HG03025 (cell line): ENCODE data around the gene TENM3.

Source experiments
- ATAC-seq: cut with Tn5 transposase; IDR thresholded peaks from one replicate; pipeline ENCODE4 v1.9.1; 2021; ENCODE audit warnings: mild to moderate bottlenecking, moderate library complexity; ENCODE audit not compliant: unreplicated experiment, low FRiP score

The TENM3 gene

DNA sequence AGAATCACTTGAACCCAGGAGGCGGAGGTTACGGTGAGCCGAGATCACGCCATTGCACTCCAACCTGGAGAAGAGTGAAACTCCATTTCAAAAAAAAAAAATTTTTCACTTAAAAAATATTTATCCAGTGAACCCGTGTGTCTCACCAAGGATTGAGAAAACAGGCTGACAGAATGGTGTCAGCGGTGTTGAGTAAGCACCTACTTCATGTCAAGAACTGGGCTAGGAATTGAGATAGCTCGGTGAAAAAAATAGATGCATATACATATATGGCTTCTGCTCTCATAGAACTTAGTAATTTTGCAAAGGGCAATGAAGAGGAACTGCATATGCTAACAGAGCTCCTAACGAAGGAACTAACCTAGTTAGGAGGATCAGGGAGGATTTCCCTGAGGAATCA lies 297.3 kb downstream of the TENM3 start:
- no peak for ATAC-seq

GRCh38 chr4:182547435-182547834 lies 304.2 kb downstream of the TENM3 start:
- ATAC-seq = peak; percentile 91

DNA sequence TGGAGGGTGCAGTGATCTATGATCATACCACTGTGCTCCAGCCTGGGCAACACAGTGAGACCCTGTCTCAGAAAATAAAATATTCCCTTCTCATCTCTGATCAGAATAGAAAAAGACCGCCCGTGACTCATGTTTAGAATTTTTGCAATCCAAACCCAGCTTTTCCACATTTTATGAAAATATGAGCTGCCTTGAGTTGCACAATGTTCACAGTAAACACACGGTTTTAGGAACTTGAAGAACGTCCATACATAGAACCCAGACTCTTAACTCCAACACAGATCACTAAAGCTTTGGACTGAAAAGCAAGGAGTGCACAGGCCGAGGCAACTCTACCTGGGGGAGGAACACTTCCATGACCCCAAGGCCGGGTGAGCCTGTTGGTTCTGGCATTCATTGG lies 305.0 kb downstream of the TENM3 start:
- ATAC-seq = no peak

GRCh38 chr4:182549356-182549755 lies 306.2 kb downstream of the TENM3 start:
- ATAC-seq = no peak

GRCh38 chr4:182552948-182553347 lies 309.7 kb downstream of the TENM3 start:
- no peak for ATAC-seq

- ATAC-seq = no peak
Measured at GRCh38 chr4:182553653-182554052, 310.5 kb downstream of the TENM3 start.

GRCh38 chr4:182554736-182555135 lies 311.5 kb downstream of the TENM3 start:
- no peak for ATAC-seq

DNA sequence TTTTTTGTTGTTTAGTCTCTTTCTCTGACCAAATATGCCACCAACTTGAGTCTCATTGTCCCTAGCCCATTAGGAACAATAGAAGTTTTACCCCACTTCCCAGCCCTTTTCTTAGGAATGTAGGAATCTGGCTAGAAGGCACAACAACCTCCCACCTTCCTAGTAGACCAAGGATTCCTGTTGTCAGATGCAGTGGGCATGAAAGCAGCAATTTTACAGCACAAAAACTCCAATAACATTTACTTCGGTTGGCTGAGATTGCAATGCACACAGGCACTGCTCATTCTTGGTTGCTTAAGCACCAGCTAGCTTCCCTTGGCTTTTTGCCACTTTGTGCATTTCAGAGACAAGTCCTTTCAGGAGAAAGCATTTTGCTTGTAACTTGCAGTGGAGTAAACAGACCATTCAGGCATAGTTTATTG lies 312.8 kb downstream of the TENM3 start:
- ATAC-seq = no peak

DNA sequence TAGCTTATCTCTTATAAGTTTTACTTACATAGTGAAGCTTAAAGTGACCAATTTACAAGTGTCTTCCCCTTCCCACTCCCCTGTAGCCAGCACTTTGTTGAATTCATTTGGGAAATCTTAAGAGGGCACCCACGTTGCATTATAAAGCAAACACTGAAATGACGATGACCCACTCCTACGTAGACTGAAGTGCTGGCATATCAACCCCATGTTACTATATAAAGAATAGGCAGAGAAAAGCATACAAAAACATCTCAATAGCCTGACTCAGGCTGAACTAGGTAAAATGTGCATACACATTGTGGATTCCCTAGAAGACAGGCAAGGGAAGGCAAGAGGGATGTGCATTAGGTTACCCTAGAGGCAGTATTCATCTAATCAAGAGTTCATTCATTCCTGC lies 313.4 kb downstream of the TENM3 start:
- no peak for ATAC-seq

- no peak for ATAC-seq
Measured at GRCh38 chr4:182560358-182560757, 317.2 kb downstream of the TENM3 start.

- ATAC-seq = no peak
Measured at GRCh38 chr4:182562350-182562749, 319.1 kb downstream of the TENM3 start.

DNA sequence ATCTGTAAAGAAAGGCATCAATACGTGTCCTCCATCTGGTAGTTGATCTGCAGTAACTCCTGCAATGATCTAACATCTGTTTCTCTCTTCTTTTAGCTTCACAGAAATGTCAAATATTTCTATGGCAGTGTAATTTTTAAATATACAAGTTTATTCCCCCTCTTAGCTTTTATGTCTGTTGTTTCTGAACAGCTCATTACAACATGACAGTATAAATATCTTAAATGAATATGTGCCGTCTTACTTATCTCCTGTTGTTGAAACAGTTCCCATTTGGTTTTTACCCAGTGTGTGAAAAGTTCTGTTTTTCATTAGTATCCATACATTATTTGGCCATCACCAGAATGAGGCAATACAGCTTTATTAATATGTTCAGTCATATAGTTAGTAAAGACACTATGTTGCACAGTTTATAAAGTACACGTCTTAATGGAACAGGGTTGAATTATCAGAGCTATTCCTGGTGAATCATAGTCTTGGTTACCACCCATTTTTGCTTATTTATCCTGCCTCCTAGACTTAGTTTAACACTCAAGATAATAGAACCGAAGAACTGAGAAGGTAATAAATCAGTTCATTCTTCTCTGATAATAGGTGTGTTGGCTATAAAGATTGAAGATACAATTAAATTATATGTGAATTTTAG lies 321.6 kb downstream of the TENM3 start:
- no peak for ATAC-seq

- no peak for ATAC-seq
Measured at GRCh38 chr4:182567119-182567518, 323.9 kb downstream of the TENM3 start.

GRCh38 chr4:182569561-182569960 lies 326.4 kb downstream of the TENM3 start:
- ATAC-seq = no peak

DNA sequence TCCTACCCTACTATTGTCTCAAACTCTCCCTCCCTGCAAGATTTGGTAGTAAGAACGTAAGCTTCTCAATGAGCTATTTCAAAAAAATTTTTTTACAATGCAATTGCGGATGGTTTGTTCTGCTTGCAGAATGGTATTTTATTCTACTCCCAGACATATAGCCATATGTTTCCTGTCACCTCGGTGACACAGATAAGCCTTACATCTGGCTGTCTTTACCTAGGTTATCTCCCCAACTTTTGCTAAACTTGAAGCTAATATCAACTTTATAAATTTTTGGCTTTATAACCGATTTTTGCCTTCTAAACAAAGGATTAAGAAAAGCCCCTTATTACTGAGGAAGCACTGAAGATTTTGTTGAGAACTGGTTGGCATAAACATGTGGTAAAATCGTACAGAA lies 331.5 kb downstream of the TENM3 start:
- no peak for ATAC-seq

GRCh38 chr4:182575225-182575624 lies 332.0 kb downstream of the TENM3 start:
- ATAC-seq = no peak

DNA sequence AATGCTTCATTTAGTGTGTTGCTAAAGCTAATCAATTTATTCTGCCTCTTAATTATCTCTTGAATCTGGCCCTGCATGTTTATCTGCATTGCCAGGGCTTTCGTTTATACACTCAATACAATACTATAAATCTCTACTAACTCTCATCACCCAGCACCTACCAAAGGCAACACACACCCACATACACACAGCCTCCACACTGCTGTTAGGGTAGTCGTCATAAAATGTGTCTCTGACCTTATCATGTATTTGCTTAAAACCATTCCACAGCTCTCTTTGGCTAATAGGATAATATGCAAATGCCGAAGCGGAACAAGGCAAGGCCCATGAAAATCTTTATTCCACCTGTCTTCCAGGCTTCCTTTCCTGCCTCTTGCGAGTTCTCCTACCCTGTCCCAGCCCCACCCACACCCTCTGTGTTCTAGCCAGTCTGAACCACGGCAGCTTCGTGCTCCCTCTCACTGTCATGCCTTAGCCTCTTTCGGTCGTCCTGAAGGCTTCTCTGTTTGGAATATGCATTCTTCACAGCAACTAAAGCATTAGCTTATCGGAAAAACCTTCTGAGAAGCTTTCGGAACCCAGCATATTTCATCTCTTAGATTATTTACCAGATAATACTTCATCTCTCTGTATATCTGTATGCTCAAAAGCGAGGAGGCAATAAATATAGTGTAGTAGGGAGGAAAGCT lies 333.5 kb downstream of the TENM3 start:
- ATAC-seq = no peak

DNA sequence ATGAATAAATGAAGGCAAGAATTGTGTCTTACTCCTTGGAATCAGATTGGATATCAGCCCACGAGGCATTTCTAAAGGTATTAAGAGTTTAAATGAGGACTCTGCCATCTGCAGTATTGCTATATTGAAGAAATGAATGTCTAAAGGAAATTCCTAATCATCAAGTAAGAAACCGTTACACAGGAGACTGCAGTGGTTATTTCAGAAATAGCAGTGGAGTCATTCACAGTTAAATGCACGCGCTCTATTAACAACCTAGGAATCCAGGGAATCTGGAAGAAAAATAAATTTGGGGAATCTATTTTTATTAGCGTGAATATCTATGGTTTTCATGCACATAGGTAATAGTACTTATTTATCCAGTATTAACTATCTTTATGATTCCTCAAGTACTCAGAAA lies 334.2 kb downstream of the TENM3 start:
- ATAC-seq = no peak

- no peak for ATAC-seq
Measured at GRCh38 chr4:182578402-182578801, 335.2 kb downstream of the TENM3 start.

DNA sequence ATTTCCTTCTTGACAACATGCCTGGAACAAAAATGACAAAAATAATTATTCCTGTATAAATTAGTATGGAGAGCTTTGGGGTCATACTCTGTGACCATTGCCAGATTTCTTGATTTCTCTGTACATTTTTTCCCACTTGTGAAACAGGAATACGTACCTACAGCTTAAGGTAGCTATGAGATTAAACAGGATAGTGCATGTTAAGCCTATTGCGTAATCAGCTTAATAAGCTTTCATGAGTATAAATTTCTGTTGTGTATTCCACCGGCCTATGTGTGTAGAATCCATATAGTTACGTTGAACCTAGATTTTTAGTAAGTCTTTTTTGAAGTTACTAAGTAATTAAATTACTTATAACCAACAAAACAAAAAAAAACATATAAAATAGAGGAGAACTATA lies 339.0 kb downstream of the TENM3 start:
- no peak for ATAC-seq

DNA sequence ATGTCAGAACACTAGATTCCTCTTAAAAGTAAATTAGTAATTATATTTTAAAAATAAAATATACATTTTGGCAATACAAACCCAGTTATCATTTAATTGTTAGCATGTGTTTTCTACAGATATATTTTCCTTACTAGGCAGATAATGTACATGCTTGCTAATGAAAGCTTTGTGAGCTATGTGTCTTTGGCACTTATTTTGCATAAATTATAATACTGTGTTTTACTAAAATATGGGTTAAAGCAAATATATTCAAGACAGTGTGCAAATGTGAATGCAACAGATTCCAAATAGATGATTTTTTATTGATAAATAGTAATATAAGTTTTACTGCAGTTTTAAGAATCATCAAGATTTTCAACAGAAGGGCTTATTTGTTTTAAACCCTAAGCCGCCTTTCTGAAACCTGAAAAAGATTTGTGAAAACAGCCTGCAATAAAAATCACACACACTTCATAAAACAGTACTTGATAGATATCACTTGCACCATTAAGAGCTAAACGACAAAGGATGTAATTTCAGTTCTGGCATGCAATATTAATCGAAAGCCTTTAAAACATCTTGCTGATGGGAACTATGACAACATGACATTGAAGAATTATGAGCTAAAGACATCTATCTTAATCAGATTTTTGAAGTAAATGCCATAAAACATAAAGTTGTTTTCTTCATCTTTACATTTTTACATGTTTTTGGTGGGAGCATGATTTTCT lies 340.7 kb downstream of the TENM3 start:
- no peak for ATAC-seq

GRCh38 chr4:182585321-182585720 lies 342.1 kb downstream of the TENM3 start:
- ATAC-seq = no peak
